Right renal pelvis (tissue), 4 donors: Measurements from ENCODE around the gene C11orf58. TPM values are rescaled to one million over a fixed set of nuclear protein-coding genes. Genes with fewer than 3 reads are reported as not detected.

Source experiments
- DNase-seq, 4 donors: peaks; one replicate each; pipeline ENCODE4 v3.0.0-alpha.2; 2013; ENCODE audit warnings: low read depth in 4 of 4, low spot score in 3 of 4, missing footprints in 1 of 4
- polyA plus RNA-seq, 4 donors: library from polyadenylated mRNA; unstranded; fragments of 120-200 nt; gene quantifications; one replicate each; pipeline ENCODE4 v1.2.1, GENCODE V29; 2013; ENCODE audit not compliant: insufficient read length in 4 of 4

The C11orf58 gene
- 100 to 1,000 TPM; 357 to 388 (median 374) TPM for polyA plus RNA-seq

DNA sequence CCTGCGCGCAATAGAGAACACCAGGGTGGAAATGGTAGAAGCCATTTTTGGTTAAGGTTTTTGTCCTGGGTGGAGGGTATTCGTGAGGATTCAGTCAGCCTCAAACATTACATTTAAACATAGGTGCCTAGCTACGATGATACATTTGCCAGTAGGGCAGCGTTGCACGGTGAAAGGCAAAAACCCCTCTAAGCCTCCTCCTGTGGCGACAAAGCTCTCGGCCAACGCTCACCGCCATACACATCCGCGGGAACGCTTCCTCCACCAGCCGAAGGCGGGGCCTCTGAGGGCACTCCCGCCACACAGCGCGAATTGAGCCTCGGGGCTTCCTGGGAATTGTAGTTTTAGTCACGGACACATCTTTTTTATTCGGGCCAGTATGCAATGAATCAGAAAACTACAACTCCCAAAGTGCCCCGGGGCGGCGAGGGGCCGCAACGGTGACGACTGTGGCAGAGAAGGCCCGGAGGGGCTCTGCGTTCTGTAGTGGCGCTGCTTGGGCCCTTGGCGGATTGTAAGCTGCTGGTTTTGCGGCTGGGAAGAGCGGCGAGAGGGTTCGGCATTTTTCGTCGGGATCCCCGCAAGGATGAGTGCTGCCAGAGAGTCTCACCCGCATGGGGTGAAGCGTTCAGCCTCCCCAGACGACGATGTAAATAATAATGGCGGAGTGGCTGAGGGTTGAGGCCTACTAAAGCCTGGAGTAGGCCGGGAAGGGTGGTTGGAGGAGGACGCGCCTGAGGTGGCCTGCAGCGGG is at the start of gene C11orf58:
TSS of gene C11orf58 (plus strand) at position 455 of the 754 bp plus-strand sequence. CDS start at position 587, 132 bp downstream.
- DNase-seq = peak; percentile 96 to 97 (median 97)

DNA sequence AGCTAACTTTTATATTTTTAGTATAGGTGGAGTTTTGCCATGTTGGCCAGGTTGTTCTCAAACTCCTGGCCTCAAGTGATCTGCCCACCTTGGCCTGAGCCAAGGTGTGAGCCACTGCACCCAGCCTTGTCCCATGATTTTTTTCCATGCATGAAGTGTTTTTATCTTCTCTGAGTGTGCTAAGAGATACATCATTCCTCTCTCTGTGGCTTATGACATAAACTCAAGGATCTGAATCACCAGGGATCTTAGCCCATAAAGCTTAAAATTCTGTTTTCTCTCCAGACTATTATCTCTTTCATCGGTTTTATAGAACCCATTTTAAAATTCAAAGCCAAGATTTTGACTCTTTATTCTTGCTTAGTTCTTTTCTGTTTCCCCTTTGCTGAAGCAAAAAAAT is 48.4 kb upstream of the C11orf58 start:
- no peak for DNase-seq

DNA sequence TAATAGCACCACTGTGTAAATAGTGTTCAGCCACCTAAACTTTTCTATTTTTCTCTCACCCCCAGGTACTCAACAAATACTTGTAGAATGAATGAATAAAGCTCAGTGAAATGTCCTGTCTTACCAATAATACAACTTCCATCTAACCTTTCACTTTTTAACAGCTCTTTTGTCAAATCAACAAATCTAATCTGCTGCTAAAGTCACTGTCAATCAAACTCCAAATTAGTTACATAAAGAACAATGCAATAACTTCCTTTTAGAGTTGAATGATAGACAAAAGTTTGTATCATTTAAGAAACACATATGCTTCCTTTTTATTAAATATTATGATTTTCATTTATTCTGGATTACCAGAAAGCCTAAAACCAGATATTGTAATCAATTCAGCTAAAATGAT is 34.7 kb upstream of the C11orf58 start:
- no peak for DNase-seq

DNA sequence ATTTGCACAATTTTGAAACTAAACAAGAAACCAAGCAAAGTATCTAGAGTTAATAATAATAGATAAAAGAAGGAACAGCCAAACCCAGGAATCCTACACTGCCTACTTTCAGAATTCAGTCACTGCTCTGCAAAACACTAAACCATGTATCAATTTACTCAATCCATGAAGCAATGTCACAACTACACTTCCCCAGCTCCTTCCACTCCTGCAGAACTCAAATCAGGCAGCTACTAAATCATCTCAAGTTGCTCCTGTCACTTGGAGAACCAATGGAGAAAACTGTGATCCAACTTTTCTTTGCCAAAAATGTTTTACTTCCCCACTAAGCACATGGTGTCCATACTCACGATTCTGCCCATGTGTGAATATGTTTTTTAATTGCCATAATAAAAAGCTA is 24.9 kb upstream of the C11orf58 start:
- DNase-seq = no peak

DNA sequence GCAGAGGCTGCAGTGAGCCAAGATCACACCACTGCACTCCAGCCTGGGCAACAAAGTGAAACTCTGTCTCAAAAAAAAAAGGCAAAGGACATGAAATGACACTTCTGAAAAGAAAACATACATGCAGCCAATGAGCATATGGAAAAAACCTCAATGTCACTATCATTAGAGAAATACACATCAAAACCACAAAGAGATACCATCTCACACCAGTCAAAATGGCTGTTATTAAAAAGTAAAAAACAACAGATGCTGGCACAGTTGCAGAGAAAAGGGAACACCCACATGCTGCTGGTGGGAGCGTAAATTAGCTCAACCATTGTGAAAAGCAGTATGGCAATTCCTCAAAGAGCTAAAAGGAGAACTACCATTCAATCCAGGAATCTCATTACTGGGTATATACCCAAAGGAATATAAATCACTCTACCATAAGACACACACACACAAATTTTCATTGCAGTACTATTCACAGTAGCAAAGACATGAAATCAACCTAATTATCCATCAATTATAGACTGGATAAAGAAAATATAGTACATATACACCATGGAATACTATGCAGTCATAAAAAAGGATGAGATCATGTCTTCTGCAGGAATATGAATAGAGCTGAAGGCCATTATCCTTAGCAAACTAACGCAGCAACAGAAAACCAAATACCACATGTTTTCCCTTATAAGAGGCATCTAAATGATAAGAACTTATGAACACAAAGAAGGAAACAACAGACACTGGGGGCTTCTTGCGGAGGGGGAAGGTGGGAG is 15.7 kb upstream of the C11orf58 start:
- no peak for DNase-seq

DNA sequence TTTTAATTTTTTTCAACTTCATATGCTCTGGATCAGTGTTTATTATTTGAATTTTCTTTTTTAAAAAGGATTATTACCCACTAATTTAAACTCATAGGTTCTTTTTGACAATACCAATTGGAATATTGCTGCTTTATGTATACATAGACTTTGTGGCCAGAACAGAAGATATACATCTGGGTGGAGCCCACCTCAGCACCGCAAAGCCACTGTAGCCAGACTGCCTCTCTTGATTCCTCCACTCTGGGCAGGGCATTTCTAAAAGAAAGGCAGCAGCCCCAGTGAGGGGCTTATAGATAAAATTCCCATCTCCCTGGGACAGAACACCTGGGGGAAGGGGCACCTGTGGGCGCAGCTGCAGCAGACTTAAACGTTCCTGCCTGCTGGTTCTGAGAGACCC is 10.6 kb upstream of the C11orf58 start:
- no peak for DNase-seq

DNA sequence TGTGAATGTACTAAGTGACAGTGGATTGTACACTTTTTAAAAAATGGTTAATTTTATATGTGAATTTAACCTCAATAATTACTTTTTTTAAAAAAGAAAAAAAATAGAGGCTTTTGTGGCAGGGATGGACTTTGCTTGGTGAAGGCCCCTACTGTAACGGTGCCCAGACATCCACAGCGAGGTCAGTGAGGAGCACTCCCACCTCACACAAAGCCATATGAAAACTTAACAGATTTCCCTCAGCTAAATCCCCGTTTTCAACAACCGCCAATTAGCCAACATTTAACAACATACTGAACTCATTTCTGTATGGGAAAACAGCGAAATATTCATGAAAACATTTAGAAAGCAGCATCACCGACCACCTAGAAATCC is 642 bp upstream of the C11orf58 start:
- peak in 2 of 4 donors; percentile 51 to 60 for DNase-seq

DNA sequence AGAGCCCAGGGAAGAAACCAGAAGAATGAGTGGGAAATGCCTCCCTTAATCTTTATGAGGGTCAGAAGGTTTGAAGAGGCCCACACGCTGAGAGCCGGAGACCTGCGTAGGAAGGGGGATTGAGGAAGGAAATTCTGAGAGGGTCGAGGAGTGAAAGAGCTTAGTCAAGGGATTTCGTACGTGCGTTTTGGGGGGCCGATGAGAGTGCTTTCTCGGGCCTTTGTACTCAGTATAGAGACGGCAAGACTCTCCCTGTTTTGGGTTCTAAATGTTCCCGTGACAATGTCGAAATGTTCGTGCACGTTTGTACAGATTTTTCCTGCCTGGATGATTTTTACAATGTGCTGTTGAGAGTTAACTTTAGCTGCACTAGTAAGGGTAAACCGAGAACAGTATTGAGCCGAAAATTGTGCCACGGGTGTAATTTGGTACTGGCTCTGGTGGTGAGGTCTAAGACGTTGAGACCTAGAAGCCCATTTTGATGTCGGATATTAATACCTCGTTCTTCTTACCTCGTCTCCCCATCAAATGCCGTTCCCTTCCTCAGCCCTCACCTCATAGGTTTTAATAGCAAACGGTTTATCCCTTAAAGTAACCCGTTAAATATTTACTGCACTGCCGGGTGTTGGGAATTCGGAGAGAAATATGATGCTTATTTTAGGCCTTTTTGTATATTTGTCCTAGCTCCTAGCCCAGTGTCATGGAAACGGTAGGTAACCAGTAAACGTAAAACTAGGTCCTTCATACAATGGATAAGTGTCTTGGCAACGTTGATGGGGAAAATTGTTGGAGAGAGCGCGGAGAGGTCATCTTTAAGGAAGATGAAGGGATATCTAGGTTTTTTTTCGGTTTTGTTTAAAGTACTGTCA is 734 bp downstream of the C11orf58 start:
- peak in 3 of 4 donors; percentile 17 to 40 (median 38) for DNase-seq

DNA sequence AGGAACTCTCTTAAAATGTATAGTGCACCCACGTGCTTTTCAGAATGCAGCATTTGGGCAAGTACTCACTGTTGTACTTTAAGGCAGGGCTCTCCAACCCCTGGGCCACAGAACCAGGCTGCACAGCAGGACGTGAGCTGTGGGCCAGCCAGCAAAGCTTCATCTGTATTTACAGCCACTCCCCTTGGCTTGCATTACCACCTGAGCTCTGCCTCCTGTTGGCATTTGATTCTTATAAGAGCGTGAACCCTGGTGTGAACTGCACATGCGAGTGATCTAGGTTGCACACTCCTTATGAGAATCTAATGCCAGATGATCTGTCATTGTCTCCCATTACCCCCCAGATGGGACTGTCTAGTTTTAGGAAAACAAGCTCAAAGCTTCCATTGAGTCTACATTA is 3.0 kb downstream of the C11orf58 start:
- no peak for DNase-seq

DNA sequence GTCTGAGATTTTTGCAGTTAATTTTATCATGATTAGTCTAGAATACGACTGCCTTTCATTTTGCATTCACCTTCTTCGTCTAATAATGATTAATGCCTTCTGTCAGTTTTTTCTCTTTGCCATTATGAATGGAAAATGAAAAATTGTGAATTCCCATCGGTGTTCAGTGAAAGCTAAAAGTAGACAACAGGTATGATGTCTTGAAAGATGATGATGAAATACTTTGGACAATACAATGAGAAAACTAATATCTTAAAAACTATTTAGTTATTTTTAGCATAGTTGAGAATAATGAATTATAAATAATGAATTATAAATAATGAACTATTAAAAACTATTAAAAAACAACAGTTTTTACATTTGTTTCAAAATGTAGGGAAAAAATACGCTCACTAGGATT is 5.0 kb downstream of the C11orf58 start:
- DNase-seq = no peak

DNA sequence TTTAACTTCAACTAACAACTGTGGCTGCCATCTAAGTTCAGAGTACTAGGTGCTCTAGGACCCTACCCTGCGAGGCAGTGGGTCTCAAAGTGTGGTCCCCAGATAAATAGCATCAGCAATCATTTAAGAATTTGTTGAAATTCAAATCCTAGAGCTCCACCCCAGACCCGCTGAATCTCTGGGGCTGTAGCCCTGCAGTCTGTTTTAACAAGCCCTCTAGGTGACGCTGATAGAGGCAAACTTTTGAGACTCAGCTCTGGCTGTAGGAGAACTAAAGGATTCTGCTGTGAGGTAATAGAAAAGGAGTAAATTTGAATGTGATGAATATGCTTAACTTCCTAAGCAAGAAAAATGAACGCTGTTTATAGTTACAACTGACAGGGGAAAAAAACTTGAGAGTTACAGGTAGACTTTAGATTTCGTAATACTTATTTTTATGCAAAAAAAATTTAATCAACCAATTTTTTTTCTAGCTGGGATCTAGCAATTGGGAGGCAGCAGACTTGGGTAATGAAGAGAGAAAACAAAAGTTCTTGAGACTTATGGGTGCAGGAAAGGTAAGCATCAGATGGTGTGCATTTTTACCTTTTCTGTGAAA is 5.8 kb downstream of the C11orf58 start:
- no peak for DNase-seq

DNA sequence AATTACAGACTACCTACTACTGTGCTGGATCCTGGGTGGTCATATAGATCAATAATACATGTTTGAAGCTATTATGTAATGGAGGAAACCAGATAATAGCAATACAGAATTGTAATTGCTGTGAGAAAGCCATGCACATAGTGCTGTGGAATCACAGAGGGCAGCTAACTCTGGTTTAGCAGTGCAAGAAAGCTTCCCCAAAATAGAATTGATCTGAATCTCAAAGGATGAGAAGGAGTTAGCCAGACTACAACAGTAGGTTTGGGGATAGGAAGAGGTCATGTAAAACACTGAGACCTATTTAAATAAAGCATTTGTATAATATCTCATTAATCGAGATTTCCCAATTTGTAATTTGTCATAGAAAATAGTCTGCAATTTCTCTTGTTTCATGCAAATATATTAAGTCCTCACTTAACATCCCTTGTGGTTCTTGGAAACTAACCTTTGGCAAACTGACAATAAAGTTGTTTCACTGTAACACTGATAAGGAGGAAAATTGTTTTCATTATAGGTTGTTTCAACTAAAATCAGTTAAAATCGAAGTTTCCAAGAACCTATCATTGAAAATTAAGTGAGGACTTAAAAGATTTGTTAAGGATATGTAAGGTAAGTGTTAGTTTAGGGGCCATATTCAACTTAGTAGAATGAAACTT is 7.6 kb downstream of the C11orf58 start:
- no peak for DNase-seq

DNA sequence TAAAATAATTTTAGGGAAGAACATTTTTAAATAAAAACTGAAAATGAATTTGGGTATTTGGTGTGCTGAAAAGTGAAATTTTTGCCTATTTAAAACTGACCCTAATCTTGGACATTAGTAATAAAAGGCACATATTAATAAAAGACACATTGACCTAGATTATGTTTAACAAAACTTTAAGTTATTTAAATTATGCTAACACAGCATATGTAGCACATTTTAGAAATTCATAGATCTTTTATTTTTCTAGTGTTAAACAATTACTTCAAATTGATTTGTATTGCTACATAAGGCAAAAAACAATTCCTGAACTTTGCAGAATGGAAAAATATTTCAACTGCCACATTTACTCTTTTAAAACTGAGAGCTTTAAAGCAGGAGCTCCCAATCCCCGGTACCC is 10.6 kb downstream of the C11orf58 start:
- DNase-seq = no peak

DNA sequence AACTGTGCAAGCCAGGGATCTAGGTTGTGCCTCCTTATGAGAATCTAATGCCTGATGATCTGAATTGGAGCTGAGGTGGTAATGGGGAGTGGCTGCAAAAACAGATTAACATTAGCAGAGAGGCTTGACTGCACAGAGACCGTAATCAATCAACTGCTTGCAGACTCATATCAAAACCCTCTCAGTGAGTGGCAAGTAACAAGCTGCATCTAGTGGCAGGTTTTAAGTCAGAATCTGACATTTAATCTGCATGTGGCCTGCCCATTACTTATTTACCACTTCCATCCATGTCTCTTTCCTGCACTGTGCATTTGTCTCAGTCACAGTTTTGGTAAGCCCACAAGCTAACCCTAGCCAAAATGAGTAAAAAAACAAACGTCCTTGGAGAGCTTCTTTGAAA is 11.2 kb downstream of the C11orf58 start:
- DNase-seq = no peak

DNA sequence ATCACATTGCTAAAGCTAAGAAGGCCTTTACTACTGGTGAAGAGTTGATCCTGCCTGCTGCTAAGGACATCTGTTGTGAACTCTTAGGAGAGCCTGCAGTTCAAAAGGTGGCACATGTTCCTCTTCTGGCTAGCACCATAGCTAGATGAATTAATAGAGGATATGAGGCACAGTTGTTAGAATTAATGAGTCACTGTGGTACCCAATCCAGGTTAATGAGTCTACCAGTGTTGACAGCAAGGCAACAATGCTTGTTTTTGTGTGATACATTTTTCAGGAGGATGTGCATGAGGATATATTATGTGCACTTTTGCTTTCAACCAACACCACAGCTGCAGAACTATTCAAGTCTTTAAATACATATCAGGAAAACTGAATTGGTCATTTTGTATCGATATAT is 12.0 kb downstream of the C11orf58 start:
- no peak for DNase-seq

DNA sequence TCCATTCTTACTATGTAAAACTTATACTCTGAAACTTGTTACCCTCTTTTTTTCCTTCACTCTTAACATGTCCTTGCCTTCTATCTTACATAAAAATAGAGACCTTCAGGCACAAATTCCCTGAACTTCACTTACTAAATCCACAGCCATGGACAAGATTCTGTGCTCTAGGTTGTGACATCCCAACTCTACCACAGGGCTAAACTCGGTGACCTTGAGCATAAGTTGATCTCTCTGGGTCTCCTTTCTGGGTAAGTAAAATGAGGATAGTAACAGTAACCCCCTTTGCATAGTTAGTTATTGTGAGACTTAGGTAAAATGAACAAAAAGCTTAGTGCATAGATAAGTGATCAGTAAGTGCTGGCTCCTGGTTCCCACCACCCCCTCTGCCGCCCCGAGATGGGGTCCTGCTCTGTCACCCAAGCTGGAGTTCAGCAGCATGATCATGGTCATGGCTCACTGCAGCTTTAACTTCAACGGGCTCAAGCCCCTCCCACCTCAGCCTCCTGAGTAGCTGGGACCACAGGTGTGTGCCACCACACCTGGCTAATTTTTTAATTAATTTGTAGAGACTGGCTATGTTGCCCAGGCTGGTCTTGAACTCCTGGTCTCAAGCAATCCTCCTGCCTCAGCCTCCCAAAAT is 20.1 kb downstream of the C11orf58 start:
- DNase-seq = no peak

DNA sequence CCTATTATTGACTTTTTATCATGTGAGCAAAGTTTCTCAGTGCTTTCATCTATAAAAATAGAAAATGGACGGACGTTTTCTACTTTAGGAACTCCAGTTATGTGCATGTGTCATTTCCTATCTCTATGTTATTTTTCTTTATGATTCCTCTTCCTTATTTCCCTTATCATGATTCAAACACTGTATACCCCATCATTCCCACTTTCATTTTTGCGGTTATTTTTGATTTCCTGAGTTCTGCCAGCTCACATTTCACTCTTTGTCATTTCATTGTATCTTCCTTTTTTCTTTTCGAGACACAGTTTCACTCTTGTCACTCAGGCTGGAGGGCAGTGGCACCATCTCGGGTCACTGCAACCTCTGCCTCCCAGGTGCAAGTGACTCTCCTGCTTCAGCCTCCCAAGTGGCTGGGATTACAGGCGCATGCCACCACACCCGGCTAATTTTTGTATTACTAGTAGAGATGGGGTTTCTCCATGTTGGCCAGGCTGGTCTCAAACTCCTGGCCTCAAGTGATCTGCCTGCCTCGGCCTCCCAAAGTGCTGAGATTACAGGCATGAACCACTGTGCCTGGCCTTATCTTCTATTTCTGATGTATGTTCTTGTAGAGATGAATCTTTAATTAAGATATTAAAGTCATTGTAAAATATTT is 21.5 kb downstream of the C11orf58 start:
- DNase-seq = no peak

DNA sequence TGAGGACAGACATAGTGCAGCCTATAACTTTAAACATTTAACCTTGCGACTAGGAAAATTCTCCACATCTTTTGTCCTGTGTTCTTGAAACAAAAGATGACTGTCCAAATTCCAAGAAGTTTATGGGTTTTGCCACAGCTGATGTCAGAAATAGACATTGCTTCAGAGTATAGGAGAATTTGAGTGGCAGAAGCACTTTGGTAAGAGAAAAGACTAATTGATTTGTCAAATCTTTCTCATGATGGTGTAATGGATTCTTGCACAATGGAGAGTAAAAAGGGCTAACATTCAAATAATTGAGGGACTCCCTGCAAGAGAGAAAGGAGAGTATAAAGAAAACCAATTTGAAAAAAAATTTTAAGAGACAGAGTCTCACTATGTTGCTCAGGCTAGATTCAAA is 25.3 kb downstream of the C11orf58 start:
- no peak for DNase-seq

DNA sequence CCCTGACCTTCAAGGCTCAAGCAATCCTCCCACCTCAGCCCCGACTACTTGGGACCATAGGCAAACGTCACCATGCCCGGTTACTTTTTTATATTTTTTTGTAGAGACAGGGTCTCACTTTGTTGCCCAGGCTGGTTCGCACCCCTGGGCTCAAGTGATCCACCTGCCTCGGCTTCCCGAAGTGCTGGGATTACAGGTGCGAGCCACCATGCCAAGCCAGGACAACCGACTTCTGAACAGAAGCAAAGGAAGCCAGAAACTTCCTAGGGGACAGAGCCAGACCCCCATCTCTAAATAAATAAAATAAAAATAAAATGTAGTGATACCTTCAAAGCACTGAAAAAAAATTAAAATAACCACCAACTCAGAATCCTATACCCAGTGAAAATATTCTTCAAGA is 26.4 kb downstream of the C11orf58 start:
- no peak for DNase-seq
